Measurements from ENCODE around the gene ARF6.

ARF6 gene

GRCh38 chr14:49892636-49893308 lies at the start of gene ARF6:
ARF6 (plus strand) TSS chr14:49893082; CDS start chr14:49893737, 655 bp downstream.
- H3K9me3 ChIP-seq (ENCODE audit: low read depth, low read length) = no peaks in the 10 kb centered on the region
- peak within 1 kb of the TSS; percentile 98 for H3K9ac ChIP-seq (ENCODE audit: insufficient read length)
- H3K36me3 ChIP-seq (ENCODE audit: insufficient read depth, low read length) = peaks cover 24% of the 10 kb centered on the region
- TF ChIP-seq POLR2AphosphoS5 (IDR thresholded peaks at IDR 0.05; ENCODE audit: borderline replicate concordance, low read depth, low read length) (peak; percentile 87), EZH2 (IDR thresholded peaks at IDR 0.05) (no peak)
- H3K27ac ChIP-seq = peak within 1 kb of the TSS; percentile 93
- peak within 1 kb of the TSS; percentile 96 for H3K4me3 ChIP-seq
- DNase-seq (ENCODE audit: low read depth, low spot score) = no peak

- peaks cover 49% of the 10 kb centered on the region for H3K36me3 ChIP-seq (ENCODE audit: insufficient read depth, low read length)
- no peak for TF ChIP-seq EZH2 (IDR thresholded peaks at IDR 0.05)
- TF ChIP-seq FOXP2 (optimal IDR thresholded peaks at IDR 0.05; ENCODE audit: control extremely low read depth, extremely low read length, insufficient read depth) = no peak
- no peak for TF ChIP-seq POLR2AphosphoS5 (IDR thresholded peaks at IDR 0.05; ENCODE audit: borderline replicate concordance, low read depth, low read length)
- no peak for DNase-seq (ENCODE audit: low read depth, low spot score)
- H3K4me3 ChIP-seq = no peak overlapping the region
- no peak overlapping the region for H3K27ac ChIP-seq
- H3K9me3 ChIP-seq (ENCODE audit: low read depth, low read length) = no peaks in the 10 kb centered on the region
- no peak overlapping the region for H3K9ac ChIP-seq (ENCODE audit: insufficient read length)
Measured at GRCh38 chr14:49849213-49849847, 43.6 kb upstream of the ARF6 start.

- H3K27ac ChIP-seq = peak overlapping the region; percentile 82; the same call in 1 of the 2 replicates
- TF ChIP-seq POLR2AphosphoS5 (IDR thresholded peaks at IDR 0.05; ENCODE audit: borderline replicate concordance, low read depth, low read length) (no peak), EZH2 (IDR thresholded peaks at IDR 0.05) (no peak), FOXP2 (optimal IDR thresholded peaks at IDR 0.05; ENCODE audit: control extremely low read depth, extremely low read length, insufficient read depth) (no peak)
- DNase-seq (ENCODE audit: low read depth, low spot score) = no peak
Measured at GRCh38 chr14:49851813-49852212, 41.1 kb upstream of the ARF6 start.

GRCh38 chr14:49852301-49853157 lies 40.4 kb upstream of the ARF6 start, which contains the start of gene NEMF:
NEMF (minus strand) TSS chr14:49852788; CDS start chr14:49852753, 35 bp downstream.
- peak within 1 kb of the TSS; percentile 80 for H3K4me3 ChIP-seq
- peak; percentile 85 for DNase-seq (ENCODE audit: low read depth, low spot score)

More at GRCh38 chr14:49851813-49852212, 41.1 kb upstream of the ARF6 start:
- peaks cover 26% of the 10 kb centered on the region for H3K36me3 ChIP-seq (ENCODE audit: insufficient read depth, low read length)
- H3K9ac ChIP-seq (ENCODE audit: insufficient read length) = peak overlapping the region; percentile 96
- peak overlapping the region; percentile 80 for H3K4me3 ChIP-seq
- H3K9me3 ChIP-seq (ENCODE audit: low read depth, low read length) = no peaks in the 10 kb centered on the region

GRCh38 chr14:49853158-49853477 lies 39.8 kb upstream of the ARF6 start:
- Histone ChIP-seq H3K36me3 (ENCODE audit: insufficient read depth, low read length) (peaks cover 23% of the 10 kb centered on the region), H3K27ac (peak overlapping the region; percentile 82), H3K4me3 (peak overlapping the region; percentile 80), H3K9me3 (ENCODE audit: low read depth, low read length) (no peaks in the 10 kb centered on the region), H3K9ac (ENCODE audit: insufficient read length) (peak overlapping the region; percentile 96)
- DNase-seq (ENCODE audit: low read depth, low spot score) = no peak
- TF ChIP-seq EZH2 (IDR thresholded peaks at IDR 0.05) = no peak
- TF ChIP-seq POLR2AphosphoS5 (IDR thresholded peaks at IDR 0.05; ENCODE audit: borderline replicate concordance, low read depth, low read length) = no peak
- TF ChIP-seq FOXP2 (optimal IDR thresholded peaks at IDR 0.05; ENCODE audit: control extremely low read depth, extremely low read length, insufficient read depth) = no peak

More at GRCh38 chr14:49852301-49853157, 40.4 kb upstream of the ARF6 start, which contains the start of gene NEMF:
- Histone ChIP-seq H3K36me3 (ENCODE audit: insufficient read depth, low read length) (peaks cover 26% of the 10 kb centered on the region), H3K9me3 (ENCODE audit: low read depth, low read length) (no peaks in the 10 kb centered on the region), H3K27ac (peak within 1 kb of the TSS; percentile 82), H3K9ac (ENCODE audit: insufficient read length) (peak within 1 kb of the TSS; percentile 96)
- TF ChIP-seq POLR2AphosphoS5 (IDR thresholded peaks at IDR 0.05; ENCODE audit: borderline replicate concordance, low read depth, low read length) (peak; percentile 86), FOXP2 (optimal IDR thresholded peaks at IDR 0.05; ENCODE audit: control extremely low read depth, extremely low read length, insufficient read depth) (no peak)

GRCh38 chr14:49853572-49854375 lies 39.1 kb upstream of the ARF6 start:
- DNase-seq (ENCODE audit: low read depth, low spot score) = no peak
- Histone ChIP-seq H3K27ac (no peak overlapping the region), H3K9me3 (ENCODE audit: low read depth, low read length) (no peaks in the 10 kb centered on the region), H3K4me3 (peak overlapping the region; percentile 80), H3K9ac (ENCODE audit: insufficient read length) (no peak overlapping the region), H3K36me3 (ENCODE audit: insufficient read depth, low read length) (peaks cover 19% of the 10 kb centered on the region)
- no peak for TF ChIP-seq FOXP2 (optimal IDR thresholded peaks at IDR 0.05; ENCODE audit: control extremely low read depth, extremely low read length, insufficient read depth)
- no peak for TF ChIP-seq EZH2 (IDR thresholded peaks at IDR 0.05)
- TF ChIP-seq POLR2AphosphoS5 (IDR thresholded peaks at IDR 0.05; ENCODE audit: borderline replicate concordance, low read depth, low read length) = no peak

- no peak overlapping the region for H3K4me3 ChIP-seq
- H3K9me3 ChIP-seq (ENCODE audit: low read depth, low read length) = no peaks in the 10 kb centered on the region
- H3K9ac ChIP-seq (ENCODE audit: insufficient read length) = no peak overlapping the region
- H3K27ac ChIP-seq = no peak overlapping the region
- no peaks in the 10 kb centered on the region for H3K36me3 ChIP-seq (ENCODE audit: insufficient read depth, low read length)
- no peak for TF ChIP-seq FOXP2 (optimal IDR thresholded peaks at IDR 0.05; ENCODE audit: control extremely low read depth, extremely low read length, insufficient read depth)
- TF ChIP-seq POLR2AphosphoS5 (IDR thresholded peaks at IDR 0.05; ENCODE audit: borderline replicate concordance, low read depth, low read length) = no peak
- no peak for TF ChIP-seq EZH2 (IDR thresholded peaks at IDR 0.05)
- DNase-seq (ENCODE audit: low read depth, low spot score) = no peak
Measured at GRCh38 chr14:49857427-49858003, 35.4 kb upstream of the ARF6 start.
